H9 (cell line): Measurements from ENCODE around the gene TAF8. TPM values are rescaled to one million over a fixed set of nuclear protein-coding genes. Genes with fewer than 3 reads are reported as not detected.

ENCODE experiments used
- DNase-seq: peaks from one replicate; pipeline ENCODE4 v3.0.0-alpha.2; 2017
- H2AFZ ChIP-seq: one replicate; pipeline ENCODE4 v1.6.1; 2013; ENCODE audit warnings: mild to moderate bottlenecking, low read length, control low read depth, moderate library complexity
- H2AK5ac ChIP-seq: 2 replicates; pipeline ENCODE4 v1.6.1; 2013; ENCODE audit warnings: low read length, control low read depth, mixed read lengths; ENCODE audit not compliant: insufficient read length
- H2BK120ac ChIP-seq: one replicate; pipeline ENCODE4 v1.6.1; 2013; ENCODE audit warnings: low read depth, mild to moderate bottlenecking, low read length, control low read depth, inconsistent platforms; ENCODE audit not compliant: poor library complexity, severe bottlenecking
- H2BK12ac ChIP-seq: 2 replicates; pipeline ENCODE4 v1.6.1; 2013; ENCODE audit warnings: low read length, control low read depth, mixed read lengths, low read depth; ENCODE audit not compliant: insufficient read length
- H2BK15ac ChIP-seq: 2 replicates; pipeline ENCODE4 v1.6.1; 2013; ENCODE audit warnings: low read depth, low read length, control low read depth
- H2BK20ac ChIP-seq: one replicate; pipeline ENCODE4 v1.6.1; 2013; ENCODE audit warnings: low read depth, mild to moderate bottlenecking, low read length, control low read depth, inconsistent platforms; ENCODE audit not compliant: poor library complexity, severe bottlenecking
- H2BK5ac ChIP-seq: 2 replicates; pipeline ENCODE4 v1.6.1; 2013; ENCODE audit warnings: low read length, control low read depth, mixed read lengths; ENCODE audit not compliant: insufficient read length
- H3K14ac ChIP-seq: 2 replicates; pipeline ENCODE4 v1.6.1; 2013; ENCODE audit warnings: low read length, control low read depth; ENCODE audit not compliant: insufficient read depth
- H3K18ac ChIP-seq: 2 replicates; pipeline ENCODE4 v1.6.1; 2013; ENCODE audit warnings: low read depth, mild to moderate bottlenecking, mixed read lengths, low read length, control low read depth; ENCODE audit not compliant: insufficient read length
- H3K23ac ChIP-seq: 2 replicates; pipeline ENCODE4 v1.6.1; 2013; ENCODE audit warnings: low read length, control low read depth, mixed read lengths, low read depth; ENCODE audit not compliant: insufficient read length
- H3K23me2 ChIP-seq: 2 replicates; pipeline ENCODE4 v1.6.1; 2013; ENCODE audit warnings: low read depth, mild to moderate bottlenecking, mixed read lengths, low read length, control low read depth; ENCODE audit not compliant: insufficient read length, poor library complexity, severe bottlenecking
- H3K27ac ChIP-seq: 2 replicates; pipeline ENCODE4 v1.5.1; 2013; ENCODE audit warnings: low read length, control low read depth, mixed read lengths, low read depth; ENCODE audit not compliant: insufficient read length
- H3K27me3 ChIP-seq: 2 replicates; pipeline ENCODE4 v1.6.1; 2013; ENCODE audit warnings: low read length, control low read depth, inconsistent platforms; ENCODE audit not compliant: insufficient read depth
- H3K4ac ChIP-seq: 2 replicates; pipeline ENCODE4 v1.6.1; 2013; ENCODE audit warnings: low read depth, mild to moderate bottlenecking, control low read depth, inconsistent platforms, low read length, moderate library complexity
- H3K4me1 ChIP-seq: 2 replicates; pipeline ENCODE4 v1.6.1; 2013; ENCODE audit warnings: low read length, control low read depth, inconsistent platforms; ENCODE audit not compliant: insufficient read depth
- H3K4me2 ChIP-seq: 2 replicates; pipeline ENCODE4 v1.6.1; 2013; ENCODE audit warnings: low read length, control low read depth, mixed read lengths; ENCODE audit not compliant: insufficient read length, insufficient read depth
- H3K56ac ChIP-seq: 2 replicates; pipeline ENCODE4 v1.6.1; 2013; ENCODE audit warnings: low read depth, mild to moderate bottlenecking, mixed read lengths, low read length, control low read depth; ENCODE audit not compliant: insufficient read length
- H3K79me1 ChIP-seq: 2 replicates; pipeline ENCODE4 v1.6.1; 2013; ENCODE audit warnings: low read depth, mild to moderate bottlenecking, moderate library complexity, low read length, control low read depth, inconsistent platforms; ENCODE audit not compliant: insufficient read depth, poor library complexity, severe bottlenecking
- H3K79me2 ChIP-seq: 2 replicates; pipeline ENCODE4 v1.6.1; 2013; ENCODE audit warnings: low read length, control low read depth, inconsistent platforms; ENCODE audit not compliant: insufficient read depth
- H3K9ac ChIP-seq: 2 replicates; pipeline ENCODE4 v1.6.1; 2013; ENCODE audit warnings: low read length, control low read depth, mixed read lengths; ENCODE audit not compliant: insufficient read length; ENCODE audit errors: extremely low read depth
- H3K9me3 ChIP-seq: one replicate; pipeline ENCODE4 v1.6.1; 2013; ENCODE audit warnings: low read depth, low read length, inconsistent platforms; ENCODE audit not compliant: control insufficient read depth
- H3T11ph ChIP-seq: one replicate; pipeline ENCODE4 v1.6.1; 2013; ENCODE audit warnings: mild to moderate bottlenecking, low read length, control low read depth, inconsistent platforms
- H4K20me1 ChIP-seq: one replicate; pipeline ENCODE4 v1.6.1; 2013; ENCODE audit not compliant: control insufficient read depth, insufficient read length, insufficient read depth
- H4K5ac ChIP-seq: 2 replicates; pipeline ENCODE4 v1.6.1; 2013; ENCODE audit warnings: low read depth, mild to moderate bottlenecking, mixed read lengths, low read length, control low read depth; ENCODE audit not compliant: insufficient read length
- H4K8ac ChIP-seq: replicated peaks from 2 replicates; pipeline ENCODE4 v1.6.1; 2013; ENCODE audit warnings: low read length, control low read depth, mixed read lengths, low read depth; ENCODE audit not compliant: insufficient read length
- H4K91ac ChIP-seq: 2 replicates; pipeline ENCODE4 v1.6.1; 2013; ENCODE audit warnings: low read depth, mild to moderate bottlenecking, moderate library complexity, mixed read lengths, low read length, control low read depth; ENCODE audit not compliant: insufficient read length
- H3K27ac Mint-ChIP-seq, 3 experiments: 2 replicates in 2 of 3; 3 replicates in 1 of 3; pipeline ENCODE4 v1.8.0; 2020 to 2021; ENCODE audit warnings: mixed read lengths in 3 of 3, mild to moderate bottlenecking in 1 of 3, moderate library complexity in 1 of 3
- H3K27me3 Mint-ChIP-seq: 2 replicates; pipeline ENCODE4 v1.8.0; 2021; ENCODE audit warnings: low read depth, mild to moderate bottlenecking, moderate library complexity, mixed read lengths
- H3K36me3 Mint-ChIP-seq, 3 experiments: 2 replicates in 2 of 3; 3 replicates in 1 of 3; pipeline ENCODE4 v1.8.0; 2020 to 2021; ENCODE audit warnings: low read depth in 3 of 3, mixed read lengths in 3 of 3; ENCODE audit not compliant: insufficient read depth in 1 of 3
- H3K4me1 Mint-ChIP-seq, 2 experiments: 2 replicates each; pipeline ENCODE4 v1.8.0; 2020; ENCODE audit warnings: mixed read lengths in 2 of 2
- H3K4me3 Mint-ChIP-seq, 2 experiments: 2 replicates in 1 of 2; 3 replicates in 1 of 2; pipeline ENCODE4 v1.8.0; 2020 to 2021; ENCODE audit warnings: mild to moderate bottlenecking in 2 of 2, mixed read lengths in 2 of 2, moderate library complexity in 1 of 2
- H3K9me3 Mint-ChIP-seq, 2 experiments: 2 replicates in 1 of 2; 3 replicates in 1 of 2; pipeline ENCODE4 v1.8.0; 2020; ENCODE audit warnings: mild to moderate bottlenecking in 2 of 2, mixed read lengths in 2 of 2, moderate library complexity in 1 of 2
- WGBS: extraction: QIAGEN DNeasy Blood & Tissue Kit; methylation state at CpG from one replicate; pipeline ENCODE4 v1.1.7; 2013; ENCODE audit warnings: missing lambda C conversion rate, low lambda C conversion rate, mixed read lengths; ENCODE audit not compliant: insufficient read length; ENCODE audit errors: extremely low coverage; 5-methylcytosine and 5-hydroxymethylcytosine counted together
- total RNA-seq: library from RNA; stranded (reverse); gene quantifications from 2 replicates; pipeline ENCODE4 v1.2.1, GENCODE V29; 2021
- TF ChIP-seq, protein P1 (sequence below): fragments of 200-600 bp; sonication (generic); conservative IDR thresholded peaks from 3 replicates; pipeline ENCODE4 v1.8.0; 2021; ENCODE audit warnings: antibody characterized with exemption, mild to moderate bottlenecking

The TAF8 gene
- total RNA-seq, 1 experiment from 2014 or later, result 30.4 TPM

DNA sequence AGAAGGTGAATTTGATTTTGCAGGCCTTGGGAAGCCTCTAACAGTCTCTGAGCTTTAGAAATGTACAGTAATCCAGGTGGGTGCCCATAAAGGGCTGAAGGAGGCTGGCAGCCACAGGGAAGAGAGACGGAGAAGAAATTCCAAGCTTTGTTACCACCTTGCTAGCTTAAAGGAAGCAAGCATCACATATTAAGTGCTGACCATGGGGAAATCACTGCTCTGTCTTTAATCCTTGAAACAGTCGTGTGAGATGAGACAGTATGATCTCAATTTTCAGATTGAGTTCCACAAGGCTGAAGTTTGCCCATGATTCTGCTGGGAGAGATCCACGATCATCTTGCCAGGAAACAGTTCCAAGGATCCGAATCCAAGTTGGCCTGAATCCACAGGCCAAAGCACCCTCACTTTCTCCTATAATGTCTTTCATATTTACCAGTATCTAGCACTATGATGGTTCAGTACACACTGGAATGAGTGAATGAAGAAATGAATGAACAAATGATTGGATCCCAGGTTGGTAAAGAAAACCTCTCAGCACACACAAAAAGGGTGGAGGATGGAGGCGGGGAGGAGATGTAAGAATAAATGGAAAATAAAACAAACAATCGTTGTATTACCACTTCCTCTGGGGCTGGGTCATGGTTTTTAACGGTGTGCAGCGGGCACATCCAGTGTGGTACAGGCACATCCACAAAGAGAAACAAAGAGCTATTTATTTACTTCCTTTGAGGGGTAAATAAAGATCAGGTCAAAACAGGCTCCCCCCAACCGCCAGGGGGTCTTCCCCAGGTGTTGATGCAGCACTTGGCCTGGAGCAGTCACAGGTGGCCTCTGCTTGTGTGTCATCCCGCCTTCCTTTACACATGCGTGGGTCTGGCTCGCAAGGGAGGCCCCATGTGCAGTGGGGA lies 28.2 kb upstream of the TAF8 start:
- H3K9me3 ChIP-seq, result no peaks in the 10 kb centered on the region
- H2AFZ ChIP-seq, result no peak overlapping the region
- peaks cover 14 to 18% of the 10 kb centered on the region in 2 experiments for H3K4me1 Mint-ChIP-seq
- H3K9ac ChIP-seq, result no peak overlapping the region
- TF ChIP-seq, protein P1, sequence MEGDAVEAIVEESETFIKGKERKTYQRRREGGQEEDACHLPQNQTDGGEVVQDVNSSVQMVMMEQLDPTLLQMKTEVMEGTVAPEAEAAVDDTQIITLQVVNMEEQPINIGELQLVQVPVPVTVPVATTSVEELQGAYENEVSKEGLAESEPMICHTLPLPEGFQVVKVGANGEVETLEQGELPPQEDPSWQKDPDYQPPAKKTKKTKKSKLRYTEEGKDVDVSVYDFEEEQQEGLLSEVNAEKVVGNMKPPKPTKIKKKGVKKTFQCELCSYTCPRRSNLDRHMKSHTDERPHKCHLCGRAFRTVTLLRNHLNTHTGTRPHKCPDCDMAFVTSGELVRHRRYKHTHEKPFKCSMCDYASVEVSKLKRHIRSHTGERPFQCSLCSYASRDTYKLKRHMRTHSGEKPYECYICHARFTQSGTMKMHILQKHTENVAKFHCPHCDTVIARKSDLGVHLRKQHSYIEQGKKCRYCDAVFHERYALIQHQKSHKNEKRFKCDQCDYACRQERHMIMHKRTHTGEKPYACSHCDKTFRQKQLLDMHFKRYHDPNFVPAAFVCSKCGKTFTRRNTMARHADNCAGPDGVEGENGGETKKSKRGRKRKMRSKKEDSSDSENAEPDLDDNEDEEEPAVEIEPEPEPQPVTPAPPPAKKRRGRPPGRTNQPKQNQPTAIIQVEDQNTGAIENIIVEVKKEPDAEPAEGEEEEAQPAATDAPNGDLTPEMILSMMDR, result no peak
- no peaks in the 10 kb centered on the region for H4K20me1 ChIP-seq
- no peak overlapping the region for H2AK5ac ChIP-seq
- no peaks in the 10 kb centered on the region for H3K9me3 Mint-ChIP-seq
- H3K79me2 ChIP-seq, result no peaks in the 10 kb centered on the region
- no peak overlapping the region for H4K8ac ChIP-seq
- no CpG with 5 or more reads among the region's 12 CpGs for WGBS
- peak overlapping the region; percentile 54 for H3K14ac ChIP-seq
- H3K79me1 ChIP-seq, result no peaks in the 10 kb centered on the region
- H3K18ac ChIP-seq, result no peak overlapping the region
- H3T11ph ChIP-seq, result no peak overlapping the region
- H3K23ac ChIP-seq, result no peak overlapping the region
- no peaks in the 10 kb centered on the region for H3K27me3 ChIP-seq
- no peak overlapping the region for H2BK20ac ChIP-seq
- H2BK15ac ChIP-seq, result no peak overlapping the region
- H3K4ac ChIP-seq, result no peak overlapping the region
- H3K56ac ChIP-seq, result no peak overlapping the region
- no peak overlapping the region for H3K27ac ChIP-seq
- H3K23me2 ChIP-seq, result no peaks in the 10 kb centered on the region
- H3K27me3 Mint-ChIP-seq, result no peaks in the 10 kb centered on the region; the same call in none of the 2 replicates
- peaks cover 2% of the 10 kb centered on the region; the same call in 1 of the 2 replicates for H3K4me1 ChIP-seq
- H3K36me3 Mint-ChIP-seq, result no peaks in the 10 kb centered on the region
- no peak overlapping the region for H3K4me3 Mint-ChIP-seq
- no peak overlapping the region for H4K91ac ChIP-seq
- no peak overlapping the region for H2BK120ac ChIP-seq
- H2BK12ac ChIP-seq, result no peak overlapping the region
- H3K27ac Mint-ChIP-seq, result peak overlapping the region in 1 of 3 experiments; percentile 71; a peak in 2 of 7 replicates
- no peak overlapping the region for H2BK5ac ChIP-seq
- H3K4me2 ChIP-seq, result no peak overlapping the region
- DNase-seq, result no peak
- no peak overlapping the region for H4K5ac ChIP-seq
